ENCODE results near the gene COPS8. TPM values are rescaled to one million over a fixed set of nuclear protein-coding genes. Genes with fewer than 3 reads are reported as not detected.

COPS8 gene
- total and polyA plus RNA-seq, 2 experiments from 2014 or later: 120 to 130 TPM

GRCh38 chr2:237045449-237045848, 40.2 kb upstream of the COPS8 start:
- H4K20me1 ChIP-seq (replicated peaks; ENCODE audit: insufficient read depth): no peaks in the 10 kb centered on the region
- DNase-seq (ENCODE audit: low spot score) (no peak), ATAC-seq (no peak)
- TF ChIP-seq, protein P1, sequence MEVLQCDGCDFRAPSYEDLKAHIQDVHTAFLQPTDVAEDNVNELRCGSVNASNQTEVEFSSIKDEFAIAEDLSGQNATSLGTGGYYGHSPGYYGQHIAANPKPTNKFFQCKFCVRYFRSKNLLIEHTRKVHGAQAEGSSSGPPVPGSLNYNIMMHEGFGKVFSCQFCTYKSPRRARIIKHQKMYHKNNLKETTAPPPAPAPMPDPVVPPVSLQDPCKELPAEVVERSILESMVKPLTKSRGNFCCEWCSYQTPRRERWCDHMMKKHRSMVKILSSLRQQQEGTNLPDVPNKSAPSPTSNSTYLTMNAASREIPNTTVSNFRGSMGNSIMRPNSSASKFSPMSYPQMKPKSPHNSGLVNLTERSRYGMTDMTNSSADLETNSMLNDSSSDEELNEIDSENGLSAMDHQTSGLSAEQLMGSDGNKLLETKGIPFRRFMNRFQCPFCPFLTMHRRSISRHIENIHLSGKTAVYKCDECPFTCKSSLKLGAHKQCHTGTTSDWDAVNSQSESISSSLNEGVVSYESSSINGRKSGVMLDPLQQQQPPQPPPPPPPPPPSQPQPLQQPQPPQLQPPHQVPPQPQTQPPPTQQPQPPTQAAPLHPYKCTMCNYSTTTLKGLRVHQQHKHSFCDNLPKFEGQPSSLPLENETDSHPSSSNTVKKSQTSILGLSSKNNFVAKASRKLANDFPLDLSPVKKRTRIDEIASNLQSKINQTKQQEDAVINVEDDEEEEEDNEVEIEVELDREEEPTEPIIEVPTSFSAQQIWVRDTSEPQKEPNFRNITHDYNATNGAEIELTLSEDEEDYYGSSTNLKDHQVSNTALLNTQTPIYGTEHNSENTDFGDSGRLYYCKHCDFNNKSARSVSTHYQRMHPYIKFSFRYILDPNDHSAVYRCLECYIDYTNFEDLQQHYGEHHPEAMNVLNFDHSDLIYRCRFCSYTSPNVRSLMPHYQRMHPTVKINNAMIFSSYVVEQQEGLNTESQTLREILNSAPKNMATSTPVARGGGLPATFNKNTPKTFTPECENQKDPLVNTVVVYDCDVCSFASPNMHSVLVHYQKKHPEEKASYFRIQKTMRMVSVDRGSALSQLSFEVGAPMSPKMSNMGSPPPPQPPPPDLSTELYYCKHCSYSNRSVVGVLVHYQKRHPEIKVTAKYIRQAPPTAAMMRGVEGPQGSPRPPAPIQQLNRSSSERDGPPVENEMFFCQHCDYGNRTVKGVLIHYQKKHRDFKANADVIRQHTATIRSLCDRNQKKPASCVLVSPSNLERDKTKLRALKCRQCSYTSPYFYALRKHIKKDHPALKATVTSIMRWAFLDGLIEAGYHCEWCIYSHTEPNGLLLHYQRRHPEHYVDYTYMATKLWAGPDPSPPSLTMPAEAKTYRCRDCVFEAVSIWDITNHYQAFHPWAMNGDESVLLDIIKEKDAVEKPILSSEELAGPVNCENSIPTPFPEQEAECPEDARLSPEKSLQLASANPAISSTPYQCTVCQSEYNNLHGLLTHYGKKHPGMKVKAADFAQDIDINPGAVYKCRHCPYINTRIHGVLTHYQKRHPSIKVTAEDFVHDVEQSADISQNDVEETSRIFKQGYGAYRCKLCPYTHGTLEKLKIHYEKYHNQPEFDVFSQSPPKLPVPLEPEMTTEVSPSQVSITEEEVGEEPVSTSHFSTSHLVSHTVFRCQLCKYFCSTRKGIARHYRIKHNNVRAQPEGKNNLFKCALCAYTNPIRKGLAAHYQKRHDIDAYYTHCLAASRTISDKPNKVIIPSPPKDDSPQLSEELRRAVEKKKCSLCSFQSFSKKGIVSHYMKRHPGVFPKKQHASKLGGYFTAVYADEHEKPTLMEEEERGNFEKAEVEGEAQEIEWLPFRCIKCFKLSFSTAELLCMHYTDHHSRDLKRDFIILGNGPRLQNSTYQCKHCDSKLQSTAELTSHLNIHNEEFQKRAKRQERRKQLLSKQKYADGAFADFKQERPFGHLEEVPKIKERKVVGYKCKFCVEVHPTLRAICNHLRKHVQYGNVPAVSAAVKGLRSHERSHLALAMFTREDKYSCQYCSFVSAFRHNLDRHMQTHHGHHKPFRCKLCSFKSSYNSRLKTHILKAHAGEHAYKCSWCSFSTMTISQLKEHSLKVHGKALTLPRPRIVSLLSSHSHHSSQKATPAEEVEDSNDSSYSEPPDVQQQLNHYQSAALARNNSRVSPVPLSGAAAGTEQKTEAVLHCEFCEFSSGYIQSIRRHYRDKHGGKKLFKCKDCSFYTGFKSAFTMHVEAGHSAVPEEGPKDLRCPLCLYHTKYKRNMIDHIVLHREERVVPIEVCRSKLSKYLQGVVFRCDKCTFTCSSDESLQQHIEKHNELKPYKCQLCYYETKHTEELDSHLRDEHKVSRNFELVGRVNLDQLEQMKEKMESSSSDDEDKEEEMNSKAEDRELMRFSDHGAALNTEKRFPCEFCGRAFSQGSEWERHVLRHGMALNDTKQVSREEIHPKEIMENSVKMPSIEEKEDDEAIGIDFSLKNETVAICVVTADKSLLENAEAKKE (CRISPR knock-in tag; IDR thresholded peaks at IDR 0.05): no peak
- TF ChIP-seq EZH2phosphoT487 (IDR thresholded peaks at IDR 0.05; ENCODE audit: unreplicated experiment) (no peak), CTCF (conservative IDR thresholded peaks at IDR 0.05; ENCODE audit: low read depth in 2 of 2) (no peak), NANOG (IDR thresholded peaks at IDR 0.05; ENCODE audit: borderline replicate concordance) (no peak)
- Mint-ChIP-seq H3K27ac (no peak overlapping the region), H3K4me1 (peaks cover 24% of the 10 kb centered on the region), H3K36me3 (ENCODE audit: low read depth) (peaks cover 11% of the 10 kb centered on the region; the same call in 2 of the 3 replicates), H3K9me3 (peaks cover 24% of the 10 kb centered on the region), H3K4me3 (no peak overlapping the region), H3K27me3 (ENCODE audit: insufficient read depth, low read depth, poor library complexity) (peaks cover 1% of the 10 kb centered on the region)
- H3K9me2 ChIP-seq (ENCODE audit: insufficient read depth): 0 out of 2 replicates have a peak, but pooled peaks cover 3% of the 10 kb centered on the region
- H3K27ac ChIP-seq (ENCODE audit: low read depth): no peak overlapping the region
- no peak overlapping the region for H2AFZ ChIP-seq
- H3K4me1 ChIP-seq (ENCODE audit: insufficient read depth): peaks cover 5% of the 10 kb centered on the region
- H3K4me2 ChIP-seq: no peak overlapping the region
- H3K4me3 ChIP-seq: no peak overlapping the region
- H3K27me3 ChIP-seq (ENCODE audit: insufficient read depth): no peaks in the 10 kb centered on the region
- H3K79me2 ChIP-seq (replicated peaks; ENCODE audit: insufficient read depth): no peaks in the 10 kb centered on the region
- H3K36me3 ChIP-seq (ENCODE audit: insufficient read depth): no peaks in the 10 kb centered on the region
- H3F3A ChIP-seq (replicated peaks; ENCODE audit: low read depth): no peaks in the 10 kb centered on the region

All from GM23338 (cell line).